H1 (cell line): ENCODE results near the gene TRABD2B. TPM values are rescaled to one million over a fixed set of nuclear protein-coding genes. Genes with fewer than 3 reads are reported as not detected.

Source experiments
- CTCF ChIA-PET: fragments of 300-600 bp; sonication (Branson Sonifier 250); formaldehyde crosslinking; loops from one replicate; lab custom pipeline; 2021; ENCODE audit not compliant: partially characterized antibody; lab: Charles Lee
- POLR2A ChIA-PET: fragments of 300-600 bp; sonication (Branson Sonifier 250); formaldehyde crosslinking; loops from one replicate; lab custom pipeline; 2021; ENCODE audit warnings: inconsistent platforms; ENCODE audit not compliant: partially characterized antibody; lab: Charles Lee
- DNase-seq, 2 experiments: peaks; one replicate each; pipeline versions ENCODE4 v3.0.0 to v3.0.0-alpha.2; 2010 to 2022; ENCODE audit warnings: low spot score in 2 of 2, low read depth in 1 of 2, mixed read lengths in 1 of 2
- FAIRE-seq: peaks from 2 replicates; lab custom pipeline; 2011; peaks lifted over from hg19 to GRCh38; lab: Jason Lieb, UNC
- H2AFZ ChIP-seq: 2 replicates; pipeline ENCODE4 v1.8.1; 2012; ENCODE audit warnings: low read length, inconsistent platforms
- H2AK5ac ChIP-seq: 2 replicates; pipeline ENCODE4 v1.6.1; 2013; ENCODE audit warnings: low read depth, low read length
- H2BK120ac ChIP-seq: replicated peaks from 2 replicates; pipeline ENCODE3; 2013; ENCODE audit warnings: low read depth, low read length, inconsistent platforms
- H2BK12ac ChIP-seq: 2 replicates; pipeline ENCODE4 v1.6.1; 2013; ENCODE audit warnings: low read depth, low read length
- H2BK15ac ChIP-seq: 2 replicates; pipeline ENCODE4 v1.6.1; 2013; ENCODE audit warnings: low read length
- H2BK20ac ChIP-seq: 2 replicates; pipeline ENCODE4 v1.6.1; 2013; ENCODE audit warnings: low read length
- H2BK5ac ChIP-seq: 2 replicates; pipeline ENCODE4 v1.6.1; 2013; ENCODE audit warnings: low read depth, low read length
- H3K14ac ChIP-seq: 2 replicates; pipeline ENCODE4 v1.6.1; 2013; ENCODE audit warnings: inconsistent platforms; ENCODE audit not compliant: insufficient read length
- H3K18ac ChIP-seq: 2 replicates; pipeline ENCODE4 v1.6.1; 2013; ENCODE audit warnings: low read length; ENCODE audit errors: extremely low read depth
- H3K23ac ChIP-seq: 2 replicates; pipeline ENCODE4 v1.6.1; 2013; ENCODE audit warnings: inconsistent platforms; ENCODE audit not compliant: insufficient read length
- H3K23me2 ChIP-seq: 2 replicates; pipeline ENCODE4 v1.6.1; 2013; ENCODE audit warnings: low read depth, low read length
- H3K27ac ChIP-seq: 2 replicates; pipeline ENCODE4 v1.6.1; 2011; ENCODE audit warnings: low read depth, low read length, inconsistent platforms
- H3K27me3 ChIP-seq, 4 experiments: replicated peaks in 1 of 4; 1 replicate in 1 of 4; 2 replicates in 3 of 4; pipeline versions ENCODE4 v1.6.1 to v1.8.1; 2011 to 2013; ENCODE audit warnings: low read length in 3 of 4, mild to moderate bottlenecking in 3 of 4, inconsistent platforms in 2 of 4, mixed read lengths in 2 of 4, moderate library complexity in 1 of 4; ENCODE audit not compliant: control insufficient read depth in 3 of 4, insufficient read depth in 3 of 4; ENCODE audit errors: extremely low read depth in 1 of 4
- H3K36me3 ChIP-seq, 4 experiments: 2 replicates each; pipeline versions ENCODE4 v1.6.1 to v1.8.1; 2011 to 2013; ENCODE audit warnings: mild to moderate bottlenecking in 4 of 4, low read length in 3 of 4, moderate library complexity in 2 of 4, control low read depth in 1 of 4, inconsistent platforms in 1 of 4; ENCODE audit not compliant: insufficient read depth in 4 of 4, control insufficient read depth in 2 of 4
- H3K4ac ChIP-seq: replicated peaks from 2 replicates; pipeline ENCODE3; 2013; ENCODE audit warnings: low read length, low read depth, mixed read lengths, inconsistent platforms; ENCODE audit not compliant: insufficient read length
- H3K4me1 ChIP-seq, 4 experiments: replicated peaks in 1 of 4; 1 replicate in 1 of 4; 2 replicates in 3 of 4; pipeline versions ENCODE4 v1.6.1 to v1.8.1; 2011 to 2013; ENCODE audit warnings: low read length in 3 of 4, inconsistent platforms in 2 of 4, mixed read lengths in 1 of 4; ENCODE audit not compliant: insufficient read depth in 4 of 4, control insufficient read depth in 3 of 4
- H3K4me2 ChIP-seq, 2 experiments: 2 replicates each; pipeline versions ENCODE4 v1.6.1 to v1.8.1; 2011 to 2013; ENCODE audit warnings: low read depth in 2 of 2, low read length in 2 of 2, control low read depth in 1 of 2, inconsistent platforms in 1 of 2, mild to moderate bottlenecking in 1 of 2; ENCODE audit not compliant: insufficient read depth in 1 of 2
- H3K4me3 ChIP-seq, 4 experiments: fragments of 200-600, 300-600 bp in 1 of 4; sonication (generic), shearing (Covaris generic), sonication (Bioruptor Twin) in 1 of 4; 2 replicates each; pipeline versions ENCODE4 v1.5.1 to v1.8.1; 2011 to 2016; ENCODE audit warnings: low read length in 4 of 4, low read depth in 3 of 4, control low read depth in 2 of 4, inconsistent platforms in 2 of 4, mild to moderate bottlenecking in 2 of 4, mixed read lengths in 1 of 4, moderate library complexity in 1 of 4; ENCODE audit not compliant: insufficient read depth in 2 of 4; ENCODE audit errors: extremely low read depth in 1 of 4
- H3K56ac ChIP-seq: replicated peaks from 2 replicates; pipeline ENCODE3; 2013; ENCODE audit warnings: low read depth, mild to moderate bottlenecking, mixed read lengths, low read length, inconsistent platforms; ENCODE audit not compliant: insufficient read length
- H3K79me1 ChIP-seq: 2 replicates; pipeline ENCODE4 v1.6.1; 2013; ENCODE audit warnings: low read depth, low read length, control low read depth
- H3K79me2 ChIP-seq, 2 experiments: 2 replicates each; pipeline versions ENCODE4 v1.6.1 to v1.8.1; 2012 to 2013; ENCODE audit warnings: low read length in 2 of 2, mild to moderate bottlenecking in 2 of 2, inconsistent platforms in 1 of 2; ENCODE audit not compliant: insufficient read depth in 2 of 2, control insufficient read depth in 1 of 2
- H3K9ac ChIP-seq, 4 experiments: replicated peaks in 1 of 4; 1 replicate in 1 of 4; 2 replicates in 3 of 4; pipeline versions ENCODE4 v1.6.1 to v1.8.1; 2011 to 2013; ENCODE audit warnings: low read depth in 3 of 4, low read length in 3 of 4, control low read depth in 2 of 4, mild to moderate bottlenecking in 2 of 4, moderate library complexity in 2 of 4, inconsistent platforms in 1 of 4; ENCODE audit errors: extremely low read depth in 1 of 4
- H3K9me3 ChIP-seq, 2 experiments: 2 replicates each; pipeline versions ENCODE4 v1.6.1 to v1.8.1; 2012 to 2013; ENCODE audit warnings: mild to moderate bottlenecking in 2 of 2, moderate library complexity in 2 of 2, control low read depth in 1 of 2, inconsistent platforms in 1 of 2, low read depth in 1 of 2, low read length in 1 of 2, mixed read lengths in 1 of 2; ENCODE audit not compliant: insufficient read depth in 2 of 2
- H4K20me1 ChIP-seq, 2 experiments: replicated peaks in 1 of 2; 2 replicates each; pipeline versions ENCODE3 to v1.8.1; 2011 to 2013; ENCODE audit warnings: inconsistent platforms in 2 of 2, low read length in 2 of 2, mild to moderate bottlenecking in 1 of 2; ENCODE audit not compliant: insufficient read depth in 2 of 2, control insufficient read depth in 1 of 2
- H4K5ac ChIP-seq: 2 replicates; pipeline ENCODE4 v1.6.1; 2013; ENCODE audit warnings: low read length, low read depth, mixed read lengths, inconsistent platforms; ENCODE audit not compliant: insufficient read length
- H4K8ac ChIP-seq: 2 replicates; pipeline ENCODE4 v1.8.0; 2013; ENCODE audit warnings: mild to moderate bottlenecking, moderate library complexity, low read length, inconsistent platforms; ENCODE audit not compliant: insufficient read depth; ENCODE audit errors: extremely low read depth
- H4K91ac ChIP-seq: replicated peaks from 2 replicates; pipeline ENCODE3; 2013; ENCODE audit warnings: low read length, mixed read lengths, inconsistent platforms; ENCODE audit not compliant: insufficient read length
- GABPA ChIP-seq: IDR thresholded peaks from 2 replicates; pipeline ENCODE4 v1.6.1; 2011; ENCODE audit warnings: mild to moderate bottlenecking, low read length, moderate library complexity, borderline replicate concordance; ENCODE audit not compliant: insufficient read depth
- TAF7 ChIP-seq: optimal IDR thresholded peaks from 2 replicates; pipeline ENCODE3; 2011; ENCODE audit warnings: low read depth, mild to moderate bottlenecking, inconsistent platforms, low read length, moderate library complexity, borderline replicate concordance
- YY1 ChIP-seq: IDR thresholded peaks from 2 replicates; pipeline ENCODE4 v1.6.1; 2011; ENCODE audit warnings: low read depth, mild to moderate bottlenecking, low read length
- WGBS, 2 experiments: shearing (Covaris generic) in 1 of 2; methylation state at CpG; one replicate each; pipeline versions ENCODE4 v1.1.6 to v1.1.7; 2013 to 2015; ENCODE audit warnings: low lambda C conversion rate in 2 of 2, mixed read lengths in 2 of 2, inconsistent platforms in 1 of 2, low coverage in 1 of 2, missing lambda C conversion rate in 1 of 2; ENCODE audit not compliant: insufficient replicate concordance in 2 of 2, insufficient coverage in 1 of 2, insufficient read length in 1 of 2; ENCODE audit errors: extremely low coverage in 1 of 2, missing lambda C conversion rate in 1 of 2; 5-methylcytosine and 5-hydroxymethylcytosine counted together
- polyA plus RNA-seq, 7 experiments: library from polyadenylated mRNA; depleted of rRNA in 3 of 7; stranded (reverse) in 5 of 7; unstranded in 2 of 7; fragments of >200 nt in 5 of 7; fragments of 200-250 nt in 2 of 7; gene quantifications; 1 replicate in 5 of 7; 2 replicates in 1 of 7; 4 replicates in 1 of 7; pipeline versions ENCODE4 v1.2.1 to v1.2.3, GENCODE V29; 2011 to 2013; ENCODE audit warnings: missing spikeins in 2 of 7, mixed read lengths in 2 of 7
- total RNA-seq: library from RNA; stranded (reverse); fragmentation: NEBNext Ultra II Directional; extraction: Animal tissue kit (Norgen Biotek cat#: 25700); gene quantifications from 2 replicates; pipeline ENCODE4 v1.2.1, GENCODE V29; 2021

Gene TRABD2B
- total and polyA plus RNA-seq, 2 of the 8 experiments (the other 6 are each of a cell fraction or from before 2014, with no cell fraction given): 0.95 to 3.4 TPM

DNA sequence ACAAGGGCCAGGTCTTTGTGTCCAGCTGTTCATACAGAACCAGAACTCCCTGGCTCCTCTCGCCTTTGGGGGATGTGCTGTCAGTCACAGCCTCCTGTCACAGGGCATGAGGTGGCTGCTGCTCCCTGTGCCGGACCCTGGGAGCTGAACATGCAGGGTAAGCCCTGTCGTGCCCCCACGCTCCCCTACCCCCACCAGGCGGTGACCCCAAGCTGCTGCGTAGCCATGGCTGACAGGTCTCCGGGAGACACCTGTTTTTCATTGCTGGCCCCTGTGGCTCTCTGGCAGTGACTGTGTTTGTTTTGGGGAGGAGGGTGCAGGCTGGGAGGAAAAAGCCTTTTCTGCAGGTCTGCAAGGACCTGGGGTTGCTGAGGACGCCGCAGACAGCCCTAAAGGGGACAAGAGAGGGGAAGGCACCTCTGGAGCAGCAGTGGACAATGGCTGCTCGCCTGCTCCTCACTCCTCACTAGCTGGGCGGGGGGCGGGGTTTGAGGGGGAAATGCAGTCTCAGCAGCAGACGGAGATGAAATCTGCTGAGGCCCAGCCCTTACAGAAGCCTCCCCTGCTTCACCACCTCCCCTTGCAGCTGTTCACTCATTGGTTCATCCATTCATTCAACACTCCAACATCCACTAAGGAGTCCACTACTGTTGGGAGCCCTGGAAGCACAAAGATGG, 81.4 kb downstream of the TRABD2B start:
- Histone ChIP-seq H3K23ac (no peak overlapping the region), H4K91ac (no peak overlapping the region), H3K27ac (no peak overlapping the region), H3K56ac (no peak overlapping the region), H3K79me1 (no peaks in the 10 kb centered on the region), H2BK5ac (no peak overlapping the region), H3K14ac (no peak overlapping the region), H2BK15ac (no peak overlapping the region), H3K27me3 (no peaks in the 10 kb centered on the region), H4K20me1 (no peaks in the 10 kb centered on the region), H3K23me2 (no peaks in the 10 kb centered on the region), H3K18ac (no peak overlapping the region), H3K4me1 (peaks cover 0 to 8% (median 4%) of the 10 kb centered on the region in 4 experiments; a peak in 4 of 7 replicates), H3K9me3 (no peaks in the 10 kb centered on the region), H2BK20ac (0 out of 2 replicates have a peak overlapping the region, but pooled peaks have one; percentile 15), H2AK5ac (no peak overlapping the region), H3K79me2 (no peaks in the 10 kb centered on the region), H2BK120ac (no peak overlapping the region), H3K36me3 (no peaks in the 10 kb centered on the region; a peak in 1 of 8 replicates), H3K9ac (no peak overlapping the region), H4K8ac (no peak overlapping the region), H2BK12ac (no peak overlapping the region), H3K4ac (no peak overlapping the region), H2AFZ (no peak overlapping the region), H3K4me3 (no peak overlapping the region), H4K5ac (no peak overlapping the region), H3K4me2 (no peak overlapping the region)
- 75% methylated on average over 13 of the region's 13 CpGs; no CpG with 5 or more reads in 1 of the 2 experiments for WGBS, 2 experiments
- ChIA-PET POLR2A (no interaction called here), CTCF (interaction anchor here (0.7 to 1.9 kb wide), 5 partner anchors 39 to 158 kb away, joined by 3 to 5 read pairs (median 4); no protein-coding TSS in a partner anchor)
- FAIRE-seq: no peak
- DNase-seq: no peak
- TF ChIP-seq TAF7 (no peak), YY1 (0 out of 2 replicates have a peak, but pooled peaks have one; percentile 21), GABPA (no peak)
